HTERT RPE-1 (cell line): ENCODE data around the gene SVOP.

Experiments used
- in situ Hi-C: fragments of 300-500 bp; cut with MboI; formaldehyde crosslinking; loops from 4 replicates; pipeline ENCODE4 v1.14.3; 2020; ENCODE audit warnings: low sequenced_read_pairs

The SVOP gene

GRCh38 chr12:108939594-108939993 lies 81.3 kb downstream of the SVOP start:
- in situ Hi-C loops = no loop called here

- in situ Hi-C loops = no loop called here
These were observed 82.5 kb downstream of the SVOP start for GRCh38 chr12:108938247-108938924.

GRCh38 chr12:108935159-108935763 lies 85.6 kb downstream of the SVOP start:
- in situ Hi-C loops = no loop called here

GRCh38 chr12:108933949-108934348 lies 86.9 kb downstream of the SVOP start:
- in situ Hi-C loops = no loop called here

GRCh38 chr12:108930756-108931155 lies 90.1 kb downstream of the SVOP start:
- in situ Hi-C loops = no loop called here

GRCh38 chr12:108930155-108930554 lies 90.7 kb downstream of the SVOP start:
- in situ Hi-C loops = no loop called here

GRCh38 chr12:108928695-108929094 lies 92.2 kb downstream of the SVOP start:
- in situ Hi-C loops = no loop called here

GRCh38 chr12:108922918-108923317 lies 98.0 kb downstream of the SVOP start:
- in situ Hi-C loops = no loop called here

- in situ Hi-C loops = no loop called here
These were observed 98.9 kb downstream of the SVOP start for GRCh38 chr12:108921946-108922345.

- in situ Hi-C loops = no loop called here
These were observed 101.8 kb downstream of the SVOP start for GRCh38 chr12:108918960-108919642.

GRCh38 chr12:108918206-108918605 lies 102.7 kb downstream of the SVOP start:
- in situ Hi-C loops = no loop called here

- in situ Hi-C loops = no loop called here
These were observed 104.5 kb downstream of the SVOP start for GRCh38 chr12:108916336-108916735.

GRCh38 chr12:108915632-108916133 lies 105.2 kb downstream of the SVOP start:
- in situ Hi-C loops = no loop called here

- in situ Hi-C loops = no loop called here
These were observed 106.7 kb downstream of the SVOP start for GRCh38 chr12:108914121-108914531.

GRCh38 chr12:108912361-108912760 lies 108.5 kb downstream of the SVOP start:
- in situ Hi-C loops = no loop called here

GRCh38 chr12:108911915-108912314 lies 109.0 kb downstream of the SVOP start:
- in situ Hi-C loops = no loop called here

- in situ Hi-C loops = no loop called here
These were observed 110.5 kb downstream of the SVOP start for GRCh38 chr12:108910336-108910735.

GRCh38 chr12:108907839-108908351 lies 113.0 kb downstream of the SVOP start:
- in situ Hi-C loops = no loop called here

- in situ Hi-C loops = no loop called here
These were observed 113.9 kb downstream of the SVOP start for GRCh38 chr12:108906971-108907370.

GRCh38 chr12:108905725-108906124 lies 115.1 kb downstream of the SVOP start:
- in situ Hi-C loops = no loop called here

- in situ Hi-C loops = no loop called here
These were observed 121.7 kb downstream of the SVOP start for GRCh38 chr12:108899145-108899544.

- in situ Hi-C loops = no loop called here
These were observed 124.1 kb downstream of the SVOP start for GRCh38 chr12:108896817-108897216.
